GM12874 (cell line): ENCODE measurements around the gene EIF4A3.

Experiments
- CTCF ChIP-seq: IDR thresholded peaks from 2 replicates; pipeline ENCODE4 v1.5.1; 2011; ENCODE audit warnings: low read depth, mild to moderate bottlenecking, control low read depth, low read length, moderate library complexity; ENCODE audit not compliant: insufficient read depth

EIF4A3 gene

GRCh38 chr17:80122926-80123505, 23.9 kb downstream of the EIF4A3 start:
- TF ChIP-seq CTCF: no peak

GRCh38 chr17:80122026-80122575, 24.8 kb downstream of the EIF4A3 start:
- TF ChIP-seq CTCF: no peak

GRCh38 chr17:80119839-80120238, 27.1 kb downstream of the EIF4A3 start:
- TF ChIP-seq CTCF: no peak

GRCh38 chr17:80119271-80119791, 27.6 kb downstream of the EIF4A3 start:
- TF ChIP-seq CTCF: no peak

- TF ChIP-seq CTCF: no peak
These were observed 28.2 kb downstream of the EIF4A3 start for GRCh38 chr17:80118601-80119270.

- TF ChIP-seq CTCF: no peak
These were observed 29.2 kb downstream of the EIF4A3 start for GRCh38 chr17:80117491-80118401.

- no peak for TF ChIP-seq CTCF
These were observed 30.0 kb downstream of the EIF4A3 start for GRCh38 chr17:80116921-80117380.
